Neutrophil (primary cell): ENCODE data around the gene TMEM186.
A peak's percentile ranks its signal among the peaks of the same experiment; 100 is the strongest.

Experiments used
- H3K27ac ChIP-seq: fragments of 200-600 bp; sonication (generic); 2 replicates; pipeline ENCODE4 v1.5.1; 2016; ENCODE audit warnings: mild to moderate bottlenecking, moderate library complexity
- H3K27me3 ChIP-seq: fragments of 200-600 bp; sonication (generic); 2 replicates; pipeline ENCODE4 v1.6.0; 2016; ENCODE audit warnings: mild to moderate bottlenecking
- H3K36me3 ChIP-seq: fragments of 200-600 bp; sonication (generic); 2 replicates; pipeline ENCODE4 v1.5.1; 2017
- H3K4me1 ChIP-seq, 2 experiments: fragments of 200-600 bp in 1 of 2; sonication (generic) in 1 of 2; 1 replicate in 1 of 2; 2 replicates in 1 of 2; pipeline versions ENCODE4 v1.5.1 to v1.6.1; 2013 to 2016; ENCODE audit warnings: low read depth in 1 of 2, low read length in 1 of 2, mild to moderate bottlenecking in 1 of 2, moderate library complexity in 1 of 2; ENCODE audit not compliant: control insufficient read depth in 1 of 2, insufficient read depth in 1 of 2
- H3K4me3 ChIP-seq, 2 experiments: fragments of 200-600 bp in 1 of 2; sonication (generic) in 1 of 2; 1 replicate in 1 of 2; 2 replicates in 1 of 2; pipeline ENCODE4 v1.5.1; 2013 to 2016; ENCODE audit warnings: low read depth in 1 of 2, low read length in 1 of 2, mild to moderate bottlenecking in 1 of 2, moderate library complexity in 1 of 2
- H3K9me3 ChIP-seq: fragments of 200-600 bp; sonication (generic); 2 replicates; pipeline ENCODE4 v1.5.1; 2016
- CTCF ChIP-seq: fragments of 200-600 bp; sonication (generic); IDR thresholded peaks from 2 replicates; pipeline ENCODE4 v1.5.1; 2016; ENCODE audit warnings: antibody characterized with exemption

TMEM186 gene

GRCh38 chr16:8832717-8833105 lies 35.3 kb upstream of the TMEM186 start:
- Histone ChIP-seq H3K27ac (peak overlapping the region; percentile 71), H3K36me3 (peaks cover 8% of the 10 kb centered on the region), H3K4me3 (no peak overlapping the region), H3K9me3 (no peaks in the 10 kb centered on the region), H3K27me3 (no peaks in the 10 kb centered on the region), H3K4me1 (peaks cover 17 to 30% of the 10 kb centered on the region in 2 experiments)
- no peak for TF ChIP-seq CTCF

GRCh38 chr16:8831871-8832716 lies 34.7 kb upstream of the TMEM186 start:
- H3K36me3 ChIP-seq, result peaks cover 8% of the 10 kb centered on the region

GRCh38 chr16:8831450-8831849 lies 34.0 kb upstream of the TMEM186 start:
- no peak for TF ChIP-seq CTCF
- no peaks in the 10 kb centered on the region for H3K27me3 ChIP-seq
- no peak overlapping the region for H3K27ac ChIP-seq
- peaks cover 17 to 30% of the 10 kb centered on the region in 2 experiments for H3K4me1 ChIP-seq
- no peaks in the 10 kb centered on the region for H3K9me3 ChIP-seq
- peaks cover 8% of the 10 kb centered on the region for H3K36me3 ChIP-seq
- H3K4me3 ChIP-seq, result no peak overlapping the region

More at GRCh38 chr16:8831871-8832716, 34.7 kb upstream of the TMEM186 start:
- H3K9me3 ChIP-seq, result no peaks in the 10 kb centered on the region
- peak overlapping the region; percentile 71 for H3K27ac ChIP-seq
- peaks cover 17 to 30% of the 10 kb centered on the region in 2 experiments for H3K4me1 ChIP-seq
- TF ChIP-seq CTCF, result no peak
- H3K4me3 ChIP-seq, result no peak overlapping the region
- no peaks in the 10 kb centered on the region for H3K27me3 ChIP-seq

GRCh38 chr16:8828541-8829165 lies 31.2 kb upstream of the TMEM186 start:
- H3K4me3 ChIP-seq, result no peak overlapping the region
- no peak overlapping the region for H3K27ac ChIP-seq
- TF ChIP-seq CTCF, result no peak
- no peaks in the 10 kb centered on the region for H3K27me3 ChIP-seq
- no peaks in the 10 kb centered on the region for H3K9me3 ChIP-seq
- peaks cover 11 to 15% of the 10 kb centered on the region in 2 experiments for H3K4me1 ChIP-seq
- peaks cover 8% of the 10 kb centered on the region for H3K36me3 ChIP-seq

GRCh38 chr16:8826278-8826879 lies 28.9 kb upstream of the TMEM186 start:
- H3K4me1 ChIP-seq, result no peaks in the 10 kb centered on the region
- no peak overlapping the region for H3K27ac ChIP-seq
- H3K9me3 ChIP-seq, result no peaks in the 10 kb centered on the region
- TF ChIP-seq CTCF, result no peak
- no peaks in the 10 kb centered on the region for H3K27me3 ChIP-seq
- H3K36me3 ChIP-seq, result peaks cover 8% of the 10 kb centered on the region
- H3K4me3 ChIP-seq, result no peak overlapping the region
